H1 (cell line): ENCODE data around the gene KIN. TPM values are rescaled to one million over a fixed set of nuclear protein-coding genes. Genes with fewer than 3 reads are reported as not detected.

Experiments used
- CTCF ChIA-PET: fragments of 300-600 bp; sonication (Branson Sonifier 250); formaldehyde crosslinking; loops from one replicate; lab custom pipeline; 2021; ENCODE audit not compliant: partially characterized antibody; lab: Charles Lee
- POLR2A ChIA-PET: fragments of 300-600 bp; sonication (Branson Sonifier 250); formaldehyde crosslinking; loops from one replicate; lab custom pipeline; 2021; ENCODE audit warnings: inconsistent platforms; ENCODE audit not compliant: partially characterized antibody; lab: Charles Lee
- DNase-seq, 2 experiments: peaks; one replicate each; pipeline versions ENCODE4 v3.0.0 to v3.0.0-alpha.2; 2010 to 2022; ENCODE audit warnings: low spot score in 2 of 2, low read depth in 1 of 2, mixed read lengths in 1 of 2
- FAIRE-seq: peaks from 2 replicates; lab custom pipeline; 2011; peaks lifted over from hg19 to GRCh38; lab: Jason Lieb, UNC
- H2AFZ ChIP-seq: 2 replicates; pipeline ENCODE4 v1.8.1; 2012; ENCODE audit warnings: low read length, inconsistent platforms
- H2AK5ac ChIP-seq: 2 replicates; pipeline ENCODE4 v1.6.1; 2013; ENCODE audit warnings: low read depth, low read length
- H2BK120ac ChIP-seq: replicated peaks from 2 replicates; pipeline ENCODE3; 2013; ENCODE audit warnings: low read depth, low read length, inconsistent platforms
- H2BK12ac ChIP-seq: 2 replicates; pipeline ENCODE4 v1.6.1; 2013; ENCODE audit warnings: low read depth, low read length
- H2BK15ac ChIP-seq: 2 replicates; pipeline ENCODE4 v1.6.1; 2013; ENCODE audit warnings: low read length
- H2BK20ac ChIP-seq: 2 replicates; pipeline ENCODE4 v1.6.1; 2013; ENCODE audit warnings: low read length
- H2BK5ac ChIP-seq: 2 replicates; pipeline ENCODE4 v1.6.1; 2013; ENCODE audit warnings: low read depth, low read length
- H3K14ac ChIP-seq: 2 replicates; pipeline ENCODE4 v1.6.1; 2013; ENCODE audit warnings: inconsistent platforms; ENCODE audit not compliant: insufficient read length
- H3K18ac ChIP-seq: 2 replicates; pipeline ENCODE4 v1.6.1; 2013; ENCODE audit warnings: low read length; ENCODE audit errors: extremely low read depth
- H3K23ac ChIP-seq: 2 replicates; pipeline ENCODE4 v1.6.1; 2013; ENCODE audit warnings: inconsistent platforms; ENCODE audit not compliant: insufficient read length
- H3K23me2 ChIP-seq: 2 replicates; pipeline ENCODE4 v1.6.1; 2013; ENCODE audit warnings: low read depth, low read length
- H3K27ac ChIP-seq: 2 replicates; pipeline ENCODE4 v1.6.1; 2011; ENCODE audit warnings: low read depth, low read length, inconsistent platforms
- H3K27me3 ChIP-seq, 4 experiments: replicated peaks in 1 of 4; 1 replicate in 1 of 4; 2 replicates in 3 of 4; pipeline versions ENCODE4 v1.6.1 to v1.8.1; 2011 to 2013; ENCODE audit warnings: low read length in 3 of 4, mild to moderate bottlenecking in 3 of 4, inconsistent platforms in 2 of 4, mixed read lengths in 2 of 4, moderate library complexity in 1 of 4; ENCODE audit not compliant: control insufficient read depth in 3 of 4, insufficient read depth in 3 of 4; ENCODE audit errors: extremely low read depth in 1 of 4
- H3K36me3 ChIP-seq, 4 experiments: 2 replicates each; pipeline versions ENCODE4 v1.6.1 to v1.8.1; 2011 to 2013; ENCODE audit warnings: mild to moderate bottlenecking in 4 of 4, low read length in 3 of 4, moderate library complexity in 2 of 4, control low read depth in 1 of 4, inconsistent platforms in 1 of 4; ENCODE audit not compliant: insufficient read depth in 4 of 4, control insufficient read depth in 2 of 4
- H3K4ac ChIP-seq: replicated peaks from 2 replicates; pipeline ENCODE3; 2013; ENCODE audit warnings: low read length, low read depth, mixed read lengths, inconsistent platforms; ENCODE audit not compliant: insufficient read length
- H3K4me1 ChIP-seq, 4 experiments: replicated peaks in 1 of 4; 1 replicate in 1 of 4; 2 replicates in 3 of 4; pipeline versions ENCODE4 v1.6.1 to v1.8.1; 2011 to 2013; ENCODE audit warnings: low read length in 3 of 4, inconsistent platforms in 2 of 4, mixed read lengths in 1 of 4; ENCODE audit not compliant: insufficient read depth in 4 of 4, control insufficient read depth in 3 of 4
- H3K4me2 ChIP-seq, 2 experiments: 2 replicates each; pipeline versions ENCODE4 v1.6.1 to v1.8.1; 2011 to 2013; ENCODE audit warnings: low read depth in 2 of 2, low read length in 2 of 2, control low read depth in 1 of 2, inconsistent platforms in 1 of 2, mild to moderate bottlenecking in 1 of 2; ENCODE audit not compliant: insufficient read depth in 1 of 2
- H3K4me3 ChIP-seq, 4 experiments: fragments of 200-600, 300-600 bp in 1 of 4; sonication (generic), shearing (Covaris generic), sonication (Bioruptor Twin) in 1 of 4; 2 replicates each; pipeline versions ENCODE4 v1.5.1 to v1.8.1; 2011 to 2016; ENCODE audit warnings: low read length in 4 of 4, low read depth in 3 of 4, control low read depth in 2 of 4, inconsistent platforms in 2 of 4, mild to moderate bottlenecking in 2 of 4, mixed read lengths in 1 of 4, moderate library complexity in 1 of 4; ENCODE audit not compliant: insufficient read depth in 2 of 4; ENCODE audit errors: extremely low read depth in 1 of 4
- H3K56ac ChIP-seq: replicated peaks from 2 replicates; pipeline ENCODE3; 2013; ENCODE audit warnings: low read depth, mild to moderate bottlenecking, mixed read lengths, low read length, inconsistent platforms; ENCODE audit not compliant: insufficient read length
- H3K79me1 ChIP-seq: 2 replicates; pipeline ENCODE4 v1.6.1; 2013; ENCODE audit warnings: low read depth, low read length, control low read depth
- H3K79me2 ChIP-seq, 2 experiments: 2 replicates each; pipeline versions ENCODE4 v1.6.1 to v1.8.1; 2012 to 2013; ENCODE audit warnings: low read length in 2 of 2, mild to moderate bottlenecking in 2 of 2, inconsistent platforms in 1 of 2; ENCODE audit not compliant: insufficient read depth in 2 of 2, control insufficient read depth in 1 of 2
- H3K9ac ChIP-seq, 4 experiments: replicated peaks in 1 of 4; 1 replicate in 1 of 4; 2 replicates in 3 of 4; pipeline versions ENCODE4 v1.6.1 to v1.8.1; 2011 to 2013; ENCODE audit warnings: low read depth in 3 of 4, low read length in 3 of 4, control low read depth in 2 of 4, mild to moderate bottlenecking in 2 of 4, moderate library complexity in 2 of 4, inconsistent platforms in 1 of 4; ENCODE audit errors: extremely low read depth in 1 of 4
- H3K9me3 ChIP-seq, 2 experiments: 2 replicates each; pipeline versions ENCODE4 v1.6.1 to v1.8.1; 2012 to 2013; ENCODE audit warnings: mild to moderate bottlenecking in 2 of 2, moderate library complexity in 2 of 2, control low read depth in 1 of 2, inconsistent platforms in 1 of 2, low read depth in 1 of 2, low read length in 1 of 2, mixed read lengths in 1 of 2; ENCODE audit not compliant: insufficient read depth in 2 of 2
- H4K20me1 ChIP-seq, 2 experiments: replicated peaks in 1 of 2; 2 replicates each; pipeline versions ENCODE3 to v1.8.1; 2011 to 2013; ENCODE audit warnings: inconsistent platforms in 2 of 2, low read length in 2 of 2, mild to moderate bottlenecking in 1 of 2; ENCODE audit not compliant: insufficient read depth in 2 of 2, control insufficient read depth in 1 of 2
- H4K5ac ChIP-seq: 2 replicates; pipeline ENCODE4 v1.6.1; 2013; ENCODE audit warnings: low read length, low read depth, mixed read lengths, inconsistent platforms; ENCODE audit not compliant: insufficient read length
- H4K8ac ChIP-seq: 2 replicates; pipeline ENCODE4 v1.8.0; 2013; ENCODE audit warnings: mild to moderate bottlenecking, moderate library complexity, low read length, inconsistent platforms; ENCODE audit not compliant: insufficient read depth; ENCODE audit errors: extremely low read depth
- H4K91ac ChIP-seq: replicated peaks from 2 replicates; pipeline ENCODE3; 2013; ENCODE audit warnings: low read length, mixed read lengths, inconsistent platforms; ENCODE audit not compliant: insufficient read length
- BCL11A ChIP-seq, 2 experiments: IDR thresholded peaks; one replicate each; pipeline ENCODE4 v1.6.1; 2011; ENCODE audit warnings: low read depth in 2 of 2, low read length in 2 of 2, mild to moderate bottlenecking in 2 of 2
- CBX8 ChIP-seq: fragments of 300-800, 300-1000 bp; sonication (generic); IDR thresholded peaks from 2 replicates; pipeline ENCODE4 v1.7.1; 2016; ENCODE audit warnings: low read depth, low read length, borderline replicate concordance
- CREB1 ChIP-seq: IDR thresholded peaks from 2 replicates; pipeline ENCODE4 v1.6.1; 2012; ENCODE audit warnings: inconsistent platforms
- KDM1A ChIP-seq: fragments of 200-600, 300-600 bp; sonication (generic); IDR thresholded peaks from 2 replicates; pipeline ENCODE4 v1.7.1; 2016; ENCODE audit warnings: mild to moderate bottlenecking, low read length, borderline replicate concordance
- KDM4A ChIP-seq: IDR thresholded peaks from one replicate; pipeline ENCODE4 v1.7.1; 2012; ENCODE audit warnings: low read depth, mild to moderate bottlenecking, moderate library complexity, low read length, inconsistent platforms; ENCODE audit not compliant: severe bottlenecking
- MAFK ChIP-seq: IDR thresholded peaks from 2 replicates; pipeline ENCODE4 v1.6.1; 2012; ENCODE audit warnings: low read depth, mild to moderate bottlenecking, improper control_type of control experiment, low read length
- POLR2AphosphoS5 ChIP-seq: IDR thresholded peaks from 2 replicates; pipeline ENCODE4 v1.6.1; 2011; ENCODE audit warnings: low read depth, low read length
- RAD21 ChIP-seq, 2 experiments: IDR thresholded peaks in 1 of 2; conservative IDR thresholded peaks in 1 of 2; 2 replicates each; pipeline ENCODE4 v1.6.1; 2011; ENCODE audit warnings: low read depth in 2 of 2, low read length in 2 of 2, improper control_type of control experiment in 1 of 2, inconsistent platforms in 1 of 2, mild to moderate bottlenecking in 1 of 2, moderate library complexity in 1 of 2
- RFX5 ChIP-seq: IDR thresholded peaks from 2 replicates; pipeline ENCODE4 v1.6.1; 2011; ENCODE audit warnings: low read depth, low read length, improper control_type of control experiment, borderline replicate concordance
- SAP30 ChIP-seq: fragments of 300-600 bp; sonication (generic); IDR thresholded peaks from 2 replicates; pipeline ENCODE4 v1.7.1; 2012; ENCODE audit warnings: low read length, moderate library complexity, mild to moderate bottlenecking, inconsistent platforms; ENCODE audit not compliant: insufficient read depth, insufficient replicate concordance
- SIN3A ChIP-seq, 2 experiments: IDR thresholded peaks in 1 of 2; conservative IDR thresholded peaks in 1 of 2; 2 replicates each; pipeline ENCODE4 v1.6.1; 2011 to 2012; ENCODE audit warnings: low read length in 2 of 2, improper control_type of control experiment in 1 of 2, low read depth in 1 of 2, mild to moderate bottlenecking in 1 of 2
- SP4 ChIP-seq: IDR thresholded peaks from 2 replicates; pipeline ENCODE4 v1.6.1; 2012; ENCODE audit warnings: low read length, inconsistent platforms
- WGBS, 2 experiments: shearing (Covaris generic) in 1 of 2; methylation state at CpG; one replicate each; pipeline versions ENCODE4 v1.1.6 to v1.1.7; 2013 to 2015; ENCODE audit warnings: low lambda C conversion rate in 2 of 2, mixed read lengths in 2 of 2, inconsistent platforms in 1 of 2, low coverage in 1 of 2, missing lambda C conversion rate in 1 of 2; ENCODE audit not compliant: insufficient replicate concordance in 2 of 2, insufficient coverage in 1 of 2, insufficient read length in 1 of 2; ENCODE audit errors: extremely low coverage in 1 of 2, missing lambda C conversion rate in 1 of 2; 5-methylcytosine and 5-hydroxymethylcytosine counted together
- polyA plus RNA-seq, 7 experiments: library from polyadenylated mRNA; depleted of rRNA in 3 of 7; stranded (reverse) in 5 of 7; unstranded in 2 of 7; fragments of >200 nt in 5 of 7; fragments of 200-250 nt in 2 of 7; gene quantifications; 1 replicate in 5 of 7; 2 replicates in 1 of 7; 4 replicates in 1 of 7; pipeline versions ENCODE4 v1.2.1 to v1.2.3, GENCODE V29; 2011 to 2013; ENCODE audit warnings: missing spikeins in 2 of 7, mixed read lengths in 2 of 7
- total RNA-seq: library from RNA; stranded (reverse); fragmentation: NEBNext Ultra II Directional; extraction: Animal tissue kit (Norgen Biotek cat#: 25700); gene quantifications from 2 replicates; pipeline ENCODE4 v1.2.1, GENCODE V29; 2021

KIN gene
- total and polyA plus RNA-seq, 2 of the 8 experiments (the other 6 are each of a cell fraction or from before 2014, with no cell fraction given) = 3.7 to 16.5 TPM

DNA sequence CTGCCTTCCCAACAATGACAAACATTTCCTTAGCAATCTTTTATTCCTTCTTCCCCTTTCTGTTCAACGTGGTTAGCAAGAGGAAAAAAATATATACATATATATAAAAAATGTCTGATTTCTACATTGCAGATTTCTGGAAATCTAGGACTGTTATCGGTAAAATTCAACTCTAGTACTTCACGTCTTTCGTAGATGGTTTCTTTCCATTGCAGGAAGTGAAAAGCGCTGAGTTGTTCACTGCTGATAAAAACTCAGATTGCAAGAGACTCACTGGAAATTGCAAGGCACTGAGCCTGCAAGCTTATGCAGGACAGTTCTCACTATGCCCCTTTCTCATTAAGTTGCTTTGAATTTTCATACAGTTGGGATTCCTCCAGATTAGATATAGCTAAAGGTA lies 23.9 kb downstream of the KIN start:
- CTCF ChIA-PET = no interaction called here
- Histone ChIP-seq H2BK20ac (no peak overlapping the region), H2AK5ac (no peak overlapping the region), H3K18ac (no peak overlapping the region), H3K27ac (no peak overlapping the region), H3K4ac (no peak overlapping the region), H4K5ac (no peak overlapping the region), H3K27me3 (no peaks in the 10 kb centered on the region), H4K8ac (no peak overlapping the region), H3K23ac (no peak overlapping the region), H4K91ac (no peak overlapping the region), H4K20me1 (no peaks in the 10 kb centered on the region), H2BK15ac (no peak overlapping the region), H3K4me2 (no peak overlapping the region), H3K4me3 (no peak overlapping the region), H2BK120ac (no peak overlapping the region), H3K4me1 (no peaks in the 10 kb centered on the region), H2BK12ac (no peak overlapping the region), H3K79me1 (no peaks in the 10 kb centered on the region), H2AFZ (no peak overlapping the region), H3K56ac (no peak overlapping the region), H3K23me2 (no peaks in the 10 kb centered on the region), H3K36me3 (peaks cover 2 to 80% (median 38%) of the 10 kb centered on the region in 4 experiments), H3K14ac (no peak overlapping the region), H3K9me3 (no peaks in the 10 kb centered on the region), H3K9ac (no peak overlapping the region), H2BK5ac (no peak overlapping the region), H3K79me2 (no peaks in the 10 kb centered on the region)
- DNase-seq (no peak), FAIRE-seq (no peak)
- 93% methylated on average over 5 of the region's 5 CpGs; no CpG with 5 or more reads in 1 of the 2 experiments for WGBS, 2 experiments
- POLR2A ChIA-PET = no interaction called here
- TF ChIP-seq SIN3A (conservative IDR thresholded peaks at IDR 0.05 in 1 of 2, IDR thresholded peaks at IDR 0.05 in 1 of 2; ENCODE audit: low read depth in 1 of 2, low read length in 2 of 2) = no peak
- TF ChIP-seq RFX5 = no peak
- TF ChIP-seq MAFK = no peak
- TF ChIP-seq BCL11A (IDR thresholded peaks at IDR 0.05; ENCODE audit: low read depth in 2 of 2, low read length in 2 of 2) = no peak
- TF ChIP-seq KDM4A = no peak
- TF ChIP-seq POLR2AphosphoS5 = no peak
- TF ChIP-seq RAD21 (IDR thresholded peaks at IDR 0.05 in 1 of 2, conservative IDR thresholded peaks at IDR 0.05 in 1 of 2; ENCODE audit: low read depth in 2 of 2, low read length in 2 of 2) = no peak
- no peak for TF ChIP-seq SAP30
- no peak for TF ChIP-seq CBX8
- TF ChIP-seq SP4 = no peak
- no peak for TF ChIP-seq KDM1A
- TF ChIP-seq CREB1 = no peak
